A673 (cell line): ENCODE results near the gene PPARG. TPM values are rescaled to one million over a fixed set of nuclear protein-coding genes. Genes with fewer than 3 reads are reported as not detected.

Source experiments
- BruUV-seq: library from RNA; stranded (reverse); fragments of 400-500 nt; replicated peaks from 2 replicates; lab custom pipeline; 2021; lab: Mats Ljungman, UMichigan
- CTCF ChIA-PET: fragments of 300-600 bp; sonication (Branson Sonifier 250); formaldehyde crosslinking; loops from one replicate; lab custom pipeline; 2022; ENCODE audit warnings: antibody characterized with exemption; lab: Charles Lee
- POLR2A ChIA-PET: fragments of 300-600 bp; sonication (Branson Sonifier 250); formaldehyde crosslinking; loops from one replicate; lab custom pipeline; 2022; ENCODE audit warnings: antibody characterized with exemption; ENCODE audit not compliant: low non-redundant PET; lab: Charles Lee
- DNase-seq: peaks from one replicate; pipeline ENCODE4 v3.0.0-alpha.2; 2015; ENCODE audit warnings: low spot score
- H3K27ac ChIP-seq: fragments of 200-600 bp; sonication (generic); 2 replicates; pipeline ENCODE4 v1.5.1; 2016; ENCODE audit warnings: mixed run types, low read depth, mild to moderate bottlenecking, mixed read lengths, antibody characterized with exemption, low read length; ENCODE audit not compliant: poor library complexity, severe bottlenecking
- H3K27me3 ChIP-seq: fragments of 200-600 bp; sonication (generic); replicated peaks from 2 replicates; pipeline ENCODE4 v1.6.1; 2017; ENCODE audit warnings: mixed run types, low read depth, mild to moderate bottlenecking, mixed read lengths, antibody characterized with exemption, low read length; ENCODE audit not compliant: insufficient read depth, poor library complexity
- H3K36me3 ChIP-seq: fragments of 200-600 bp; sonication (generic); 2 replicates; pipeline ENCODE4 v1.6.1; 2016; ENCODE audit warnings: mixed run types, mild to moderate bottlenecking, mixed read lengths, antibody characterized with exemption, low read length; ENCODE audit not compliant: insufficient read depth, poor library complexity, severe bottlenecking
- H3K4me1 ChIP-seq: fragments of 200-600 bp; sonication (generic); 2 replicates; pipeline ENCODE4 v1.6.1; 2017; ENCODE audit warnings: mixed run types, mild to moderate bottlenecking, mixed read lengths, antibody characterized with exemption, low read length; ENCODE audit not compliant: insufficient read depth, poor library complexity, severe bottlenecking
- H3K4me3 ChIP-seq: fragments of 200-600 bp; sonication (generic); 2 replicates; pipeline ENCODE4 v1.5.1; 2016; ENCODE audit warnings: low read depth, mixed run types, mild to moderate bottlenecking, mixed read lengths, low read length; ENCODE audit not compliant: poor library complexity, severe bottlenecking
- H3K9me3 ChIP-seq: fragments of 200-600 bp; sonication (generic); 2 replicates; pipeline ENCODE4 v1.6.1; 2016; ENCODE audit warnings: mixed run types, low read depth, mild to moderate bottlenecking, mixed read lengths, antibody characterized with exemption, low read length; ENCODE audit not compliant: poor library complexity, severe bottlenecking
- EZH2 ChIP-seq: fragments of 200-600 bp; sonication (generic); IDR thresholded peaks from 2 replicates; pipeline ENCODE4 v1.6.1; 2017; ENCODE audit warnings: borderline replicate concordance, low read depth, mild to moderate bottlenecking, mixed read lengths, antibody characterized with exemption, low read length; ENCODE audit not compliant: poor library complexity, severe bottlenecking
- intact Hi-C: fragments of 100-400 bp; cut with micrococcal nuclease; formaldehyde crosslinking; loops from one replicate; pipeline ENCODE4 v1.10.0; 2022; ENCODE audit not compliant: unreplicated experiment
- total RNA-seq: library from RNA; stranded (reverse); gene quantifications from 2 replicates; pipeline ENCODE4 v1.2.3, GENCODE V29; 2021
- TF ChIP-seq, protein P1 (sequence below): fragments of 300-800, 200-600 bp; sonication (generic); conservative IDR thresholded peaks from 2 replicates; pipeline ENCODE4 v1.5.1; 2017; ENCODE audit warnings: low read depth, mild to moderate bottlenecking, antibody characterized with exemption, low read length, moderate library complexity, mixed read lengths

The PPARG gene
- total RNA-seq, 1 experiment from 2014 or later = 0.62 TPM

DNA sequence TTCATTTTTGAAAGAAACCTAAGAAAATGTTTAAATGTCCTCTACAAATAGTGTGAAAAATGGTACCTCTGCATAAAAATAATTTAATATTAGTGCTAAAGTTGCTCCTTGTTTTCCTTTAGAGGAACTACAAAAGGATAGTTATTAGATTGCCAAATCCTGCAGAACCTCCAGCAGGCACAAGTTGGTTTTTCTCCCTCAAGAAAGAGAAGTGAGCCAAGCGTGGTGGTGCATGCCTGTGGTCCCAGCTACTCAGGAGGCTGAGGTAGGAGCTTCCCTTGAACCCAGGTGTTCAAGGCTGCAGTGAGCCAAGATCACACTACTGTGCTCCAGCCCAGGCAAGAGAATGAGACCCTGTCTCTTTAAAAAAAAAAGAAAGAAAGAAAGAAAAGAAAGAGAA is 110.4 kb downstream of the PPARG start:
- ChIA-PET CTCF (no interaction called here), POLR2A (no interaction called here)
- Histone ChIP-seq H3K36me3 (no peaks in the 10 kb centered on the region), H3K4me3 (no peak overlapping the region), H3K9me3 (no peaks in the 10 kb centered on the region), H3K4me1 (peaks cover 5% of the 10 kb centered on the region), H3K27ac (no peak overlapping the region), H3K27me3 (peaks cover 26% of the 10 kb centered on the region)
- intact Hi-C loops = no loop called here
- no peak for DNase-seq
- no peak for TF ChIP-seq EZH2
- no TSS peak for BruUV-seq

DNA sequence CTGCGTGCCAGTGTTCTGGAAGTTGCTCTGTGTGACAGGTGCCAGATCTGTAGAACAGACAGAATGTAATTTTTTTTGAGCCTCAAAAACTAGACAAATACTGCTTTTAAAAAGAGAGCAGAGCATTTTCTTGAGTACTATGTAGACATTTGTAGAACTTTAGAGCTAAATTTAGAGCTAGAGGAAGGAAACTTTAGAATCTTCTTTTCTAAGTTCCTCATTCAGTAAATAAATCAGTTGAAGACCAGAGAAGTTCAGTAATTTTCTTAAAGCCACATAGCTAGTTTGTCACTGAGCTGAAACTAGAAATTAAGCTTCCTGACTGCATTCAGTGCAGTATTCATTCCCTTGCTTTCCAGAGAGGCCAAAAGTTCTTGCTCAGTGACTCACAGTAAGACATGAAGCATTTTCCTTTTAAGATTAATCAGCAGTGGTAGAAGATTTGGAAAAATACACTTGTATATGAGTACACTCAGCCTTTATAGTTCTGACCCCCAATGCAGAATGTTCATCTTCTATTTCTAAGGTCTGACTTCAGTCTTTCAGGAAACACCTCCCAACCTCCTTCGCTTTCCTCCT is 111.8 kb downstream of the PPARG start:
- BruUV-seq = no TSS peak
- Histone ChIP-seq H3K4me3 (no peak overlapping the region), H3K27me3 (peaks cover 26% of the 10 kb centered on the region), H3K4me1 (no peaks in the 10 kb centered on the region), H3K36me3 (no peaks in the 10 kb centered on the region), H3K9me3 (no peaks in the 10 kb centered on the region), H3K27ac (no peak overlapping the region)
- ChIA-PET POLR2A (no interaction called here), CTCF (no interaction called here)
- no peak for DNase-seq
- intact Hi-C loops = no loop called here
- TF ChIP-seq EZH2 = no peak
- TF ChIP-seq, protein P1, sequence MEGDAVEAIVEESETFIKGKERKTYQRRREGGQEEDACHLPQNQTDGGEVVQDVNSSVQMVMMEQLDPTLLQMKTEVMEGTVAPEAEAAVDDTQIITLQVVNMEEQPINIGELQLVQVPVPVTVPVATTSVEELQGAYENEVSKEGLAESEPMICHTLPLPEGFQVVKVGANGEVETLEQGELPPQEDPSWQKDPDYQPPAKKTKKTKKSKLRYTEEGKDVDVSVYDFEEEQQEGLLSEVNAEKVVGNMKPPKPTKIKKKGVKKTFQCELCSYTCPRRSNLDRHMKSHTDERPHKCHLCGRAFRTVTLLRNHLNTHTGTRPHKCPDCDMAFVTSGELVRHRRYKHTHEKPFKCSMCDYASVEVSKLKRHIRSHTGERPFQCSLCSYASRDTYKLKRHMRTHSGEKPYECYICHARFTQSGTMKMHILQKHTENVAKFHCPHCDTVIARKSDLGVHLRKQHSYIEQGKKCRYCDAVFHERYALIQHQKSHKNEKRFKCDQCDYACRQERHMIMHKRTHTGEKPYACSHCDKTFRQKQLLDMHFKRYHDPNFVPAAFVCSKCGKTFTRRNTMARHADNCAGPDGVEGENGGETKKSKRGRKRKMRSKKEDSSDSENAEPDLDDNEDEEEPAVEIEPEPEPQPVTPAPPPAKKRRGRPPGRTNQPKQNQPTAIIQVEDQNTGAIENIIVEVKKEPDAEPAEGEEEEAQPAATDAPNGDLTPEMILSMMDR = no peak

DNA sequence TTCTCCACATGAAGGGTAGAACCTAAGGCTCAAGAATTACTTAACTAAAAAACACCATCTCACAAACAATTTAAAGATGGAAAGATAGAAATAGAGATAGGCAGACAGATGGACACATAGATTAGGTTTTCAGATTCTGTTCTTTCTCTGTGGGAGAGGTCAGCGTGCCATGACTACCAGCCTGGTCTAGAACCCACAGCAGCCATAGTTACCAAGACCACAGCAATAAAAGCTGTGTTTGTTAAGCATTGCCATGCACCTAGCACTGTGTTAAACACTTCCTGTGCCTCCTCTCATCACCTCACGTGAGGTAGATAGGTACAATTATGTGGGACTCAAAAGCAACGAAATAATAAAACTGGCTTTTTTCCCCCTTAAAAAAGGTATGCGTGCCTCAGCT is 112.3 kb downstream of the PPARG start:
- POLR2A ChIA-PET = no interaction called here
- CTCF ChIA-PET = no interaction called here

More for the DNA sequence above, 112.3 kb downstream of the PPARG start:
- Histone ChIP-seq H3K9me3 (no peaks in the 10 kb centered on the region), H3K4me1 (no peaks in the 10 kb centered on the region), H3K27me3 (peaks cover 30% of the 10 kb centered on the region), H3K36me3 (no peaks in the 10 kb centered on the region), H3K4me3 (no peak overlapping the region), H3K27ac (no peak overlapping the region)
- BruUV-seq = no TSS peak
- no peak for DNase-seq
- intact Hi-C loops = no loop called here
- TF ChIP-seq, protein P1 = no peak
- no peak for TF ChIP-seq EZH2
